Endodermal cell (in vitro differentiated cells): ENCODE data around the gene SMYD1. TPM values are rescaled to one million over a fixed set of nuclear protein-coding genes. Genes with fewer than 3 reads are reported as not detected.
A peak's percentile ranks its signal among the peaks of the same experiment; 100 is the strongest.
"Not testable (repeated sequence)": the region's sequence is repeated elsewhere in the genome, so short reads cannot be mapped to it uniquely, and the experiment has no call there.

Source experiments
- DNase-seq: peaks from one replicate; pipeline ENCODE4 v3.0.0-alpha.2; 2017
- H3K27ac ChIP-seq: 2 replicates; pipeline ENCODE4 v1.5.1; 2013; ENCODE audit warnings: mild to moderate bottlenecking, low read depth, low read length, moderate library complexity
- H3K27me3 ChIP-seq: 2 replicates; pipeline ENCODE4 v1.6.1; 2013; ENCODE audit warnings: mild to moderate bottlenecking, low read length, moderate library complexity; ENCODE audit not compliant: insufficient read depth, control insufficient read depth, poor library complexity, severe bottlenecking
- H3K36me3 ChIP-seq: 2 replicates; pipeline ENCODE4 v1.7.0; 2013; ENCODE audit warnings: mild to moderate bottlenecking, low read length, moderate library complexity; ENCODE audit not compliant: control insufficient read depth, insufficient read depth
- H3K4me1 ChIP-seq: one replicate; pipeline ENCODE4 v1.7.0; 2013; ENCODE audit warnings: low read length; ENCODE audit not compliant: control insufficient read depth, insufficient read depth
- H3K4me3 ChIP-seq: 2 replicates; pipeline ENCODE4 v1.5.1; 2013; ENCODE audit warnings: mild to moderate bottlenecking, low read length, moderate library complexity
- H3K9ac ChIP-seq: 2 replicates; pipeline ENCODE4 v1.6.1; 2013; ENCODE audit warnings: mild to moderate bottlenecking, low read length, moderate library complexity; ENCODE audit not compliant: poor library complexity, severe bottlenecking; ENCODE audit errors: extremely low read depth
- H3K9me3 ChIP-seq: 2 replicates; pipeline ENCODE4 v1.6.1; 2013; ENCODE audit warnings: mild to moderate bottlenecking, low read length, moderate library complexity; ENCODE audit not compliant: control insufficient read depth
- H3K27ac Mint-ChIP-seq: 2 replicates; pipeline ENCODE4 v1.8.0; 2020; ENCODE audit warnings: mixed read lengths
- H3K27me3 Mint-ChIP-seq: 2 replicates; pipeline ENCODE4 v1.8.0; 2021; ENCODE audit warnings: mild to moderate bottlenecking, mixed read lengths; ENCODE audit not compliant: insufficient read depth
- H3K36me3 Mint-ChIP-seq: 2 replicates; pipeline ENCODE4 v1.8.0; 2020; ENCODE audit warnings: low read depth, mixed read lengths
- H3K4me1 Mint-ChIP-seq: 2 replicates; pipeline ENCODE4 v1.8.0; 2020; ENCODE audit warnings: mixed read lengths
- H3K4me3 Mint-ChIP-seq: 2 replicates; pipeline ENCODE4 v1.8.0; 2020; ENCODE audit warnings: mild to moderate bottlenecking, moderate library complexity, mixed read lengths
- H3K9me3 Mint-ChIP-seq: 2 replicates; pipeline ENCODE4 v1.8.0; 2020; ENCODE audit warnings: mild to moderate bottlenecking, mixed read lengths
- CTCF ChIP-seq: fragments of 200-600 bp; sonication (generic); conservative IDR thresholded peaks from 2 replicates; pipeline ENCODE4 v1.5.0; 2021; ENCODE audit warnings: antibody characterized with exemption, mild to moderate bottlenecking
- WGBS, 2 experiments: methylation state at CpG; one replicate each; pipeline versions ENCODE4 v1.1.5 to v1.1.7; 2013; ENCODE audit warnings: missing lambda C conversion rate in 2 of 2, mixed read lengths in 1 of 2; ENCODE audit not compliant: insufficient coverage in 1 of 2, insufficient read length in 1 of 2; 5-methylcytosine and 5-hydroxymethylcytosine counted together
- total RNA-seq, 2 donors: library from RNA; stranded (reverse); fragmentation: NEBNext Ultra II Directional in 1 of 2; extraction: Animal tissue kit (Norgen Biotek cat#: 25700) in 1 of 2; gene quantifications; 2 replicates in 1 of 2; 3 replicates in 1 of 2; pipeline ENCODE4 v1.2.1, GENCODE V29; 2021

SMYD1 gene
- total RNA-seq, 2 donors from 2014 or later, result not detected

- H3K27ac ChIP-seq, result no peak overlapping the region
- no peaks in the 10 kb centered on the region for H3K36me3 ChIP-seq
- no peaks in the 10 kb centered on the region for H3K9me3 ChIP-seq
- no peak overlapping the region for H3K4me3 ChIP-seq
- Mint-ChIP-seq H3K9me3 (no peaks in the 10 kb centered on the region), H3K27ac (no peak overlapping the region), H3K4me3 (no peak overlapping the region), H3K36me3 (peaks cover 4% of the 10 kb centered on the region), H3K4me1 (no peaks in the 10 kb centered on the region), H3K27me3 (no peaks in the 10 kb centered on the region)
- no peak for DNase-seq
- no peak for TF ChIP-seq CTCF
- 98 to 100% methylated on average over 3 to 5 of the region's 5 CpGs for WGBS, 2 experiments
- H3K9ac ChIP-seq, result no peak overlapping the region
- no peaks in the 10 kb centered on the region for H3K27me3 ChIP-seq
- no peaks in the 10 kb centered on the region for H3K4me1 ChIP-seq
Measured at GRCh38 chr2:88042476-88042875, 25.1 kb upstream of the SMYD1 start.

DNA sequence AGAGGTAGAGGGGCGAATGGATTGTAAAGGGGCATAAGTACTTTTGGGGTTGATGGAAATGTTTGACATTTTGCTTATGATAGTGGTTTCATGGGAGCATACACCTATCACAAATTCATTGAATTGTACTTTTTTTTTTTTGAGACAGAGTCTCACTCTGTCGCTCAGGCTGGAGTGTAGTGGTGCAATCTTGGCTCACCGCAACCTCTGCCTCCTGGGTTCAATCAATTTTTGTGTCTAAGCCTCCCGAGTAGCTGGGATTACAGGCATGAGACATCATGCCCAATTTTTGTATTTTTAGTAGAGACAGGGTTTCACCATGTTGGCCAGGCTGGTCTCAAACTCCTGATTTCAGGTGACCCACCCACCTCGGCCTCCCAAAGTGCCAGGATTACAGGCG is 22.1 kb upstream of the SMYD1 start:
- H3K4me3 Mint-ChIP-seq, H3K27me3 ChIP-seq, H3K9me3 Mint-ChIP-seq, DNase-seq, H3K27ac Mint-ChIP-seq, H3K27ac ChIP-seq, H3K36me3 ChIP-seq, H3K9me3 ChIP-seq, H3K27me3 Mint-ChIP-seq, H3K9ac ChIP-seq, H3K4me1 ChIP-seq, H3K4me1 Mint-ChIP-seq, H3K4me3 ChIP-seq, H3K36me3 Mint-ChIP-seq: not testable (repeated sequence)
- WGBS, 2 experiments, result 90 to 100% methylated on average over 2 to 6 of the region's 6 CpGs

- peaks cover 11% of the 10 kb centered on the region for H3K36me3 ChIP-seq
- DNase-seq, result no peak
- no peaks in the 10 kb centered on the region for H3K27me3 Mint-ChIP-seq
- no peak overlapping the region for H3K27ac ChIP-seq
- H3K4me1 ChIP-seq, result no peaks in the 10 kb centered on the region
- no peaks in the 10 kb centered on the region for H3K27me3 ChIP-seq
- WGBS, 2 experiments, result 98 to 100% methylated on average over 1 to 3 of the region's 3 CpGs
- H3K4me3 Mint-ChIP-seq, result no peak overlapping the region
- H3K9me3 ChIP-seq, result no peaks in the 10 kb centered on the region
- no peak overlapping the region for H3K9ac ChIP-seq
- no peak overlapping the region for H3K4me3 ChIP-seq
- TF ChIP-seq CTCF, result no peak
- peaks cover 6% of the 10 kb centered on the region for H3K36me3 Mint-ChIP-seq
- H3K4me1 Mint-ChIP-seq, result peaks cover under 1% of the 10 kb centered on the region
- no peaks in the 10 kb centered on the region for H3K9me3 Mint-ChIP-seq
- no peak overlapping the region for H3K27ac Mint-ChIP-seq
Measured at GRCh38 chr2:88048541-88048940, 19.1 kb upstream of the SMYD1 start.

DNA sequence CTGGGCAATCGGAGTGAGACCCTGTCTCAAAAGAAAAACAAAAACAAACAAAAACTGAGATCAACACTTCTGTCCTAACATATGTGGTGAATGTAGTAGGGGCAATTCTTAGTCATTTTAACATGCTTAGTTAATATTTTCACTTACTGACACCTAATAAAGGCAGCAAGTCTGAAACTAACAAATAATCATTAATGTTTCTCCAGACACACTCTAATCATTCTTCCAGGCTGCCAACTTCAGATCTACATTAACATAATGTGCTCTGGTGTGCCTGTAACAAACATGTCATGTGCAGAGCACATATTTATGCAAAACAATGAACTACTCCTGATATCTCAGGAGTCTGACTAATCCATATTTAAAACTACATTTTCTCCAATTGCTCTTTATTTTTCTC is 18.0 kb upstream of the SMYD1 start:
- no peaks in the 10 kb centered on the region for H3K27me3 Mint-ChIP-seq
- 100% methylated on average over 1 of the region's 1 CpG; no CpG with 5 or more reads in 1 of the 2 experiments for WGBS, 2 experiments

More for the DNA sequence above, 18.0 kb upstream of the SMYD1 start:
- no peak for DNase-seq
- peaks cover 11% of the 10 kb centered on the region for H3K36me3 ChIP-seq
- Mint-ChIP-seq H3K27ac (peak overlapping the region; percentile 39), H3K4me3 (no peak overlapping the region), H3K9me3 (no peaks in the 10 kb centered on the region), H3K4me1 (peaks cover 11% of the 10 kb centered on the region), H3K36me3 (peaks cover 4% of the 10 kb centered on the region)
- H3K27me3 ChIP-seq, result no peaks in the 10 kb centered on the region
- no peaks in the 10 kb centered on the region for H3K9me3 ChIP-seq
- H3K9ac ChIP-seq, result no peak overlapping the region
- no peak overlapping the region for H3K27ac ChIP-seq
- H3K4me1 ChIP-seq, result peaks cover 3% of the 10 kb centered on the region
- no peak overlapping the region for H3K4me3 ChIP-seq
- TF ChIP-seq CTCF, result no peak
